GM10847 (cell line): ENCODE data around the gene CAB39L.

Experiments used
- POLR2A ChIP-seq: IDR thresholded peaks from 2 replicates; pipeline ENCODE4 v1.6.1; 2011; ENCODE audit not compliant: insufficient read length; ENCODE audit errors: extremely low read depth

The CAB39L gene

GRCh38 chr13:49418206-49418605 lies 25.7 kb downstream of the CAB39L start:
- TF ChIP-seq POLR2A: no peak

GRCh38 chr13:49417161-49417560 lies 26.7 kb downstream of the CAB39L start:
- TF ChIP-seq POLR2A: no peak

- TF ChIP-seq POLR2A: no peak
Observed at GRCh38 chr13:49412749-49413148, 31.1 kb downstream of the CAB39L start.

GRCh38 chr13:49411353-49411752 lies 32.5 kb downstream of the CAB39L start:
- TF ChIP-seq POLR2A: no peak

- TF ChIP-seq POLR2A: no peak
Observed at GRCh38 chr13:49410477-49410876, 33.4 kb downstream of the CAB39L start.

- no peak for TF ChIP-seq POLR2A
Observed at GRCh38 chr13:49410006-49410405, 33.9 kb downstream of the CAB39L start.

- no peak for TF ChIP-seq POLR2A
Observed at GRCh38 chr13:49409008-49409407, 34.9 kb downstream of the CAB39L start.

GRCh38 chr13:49407936-49408335 lies 35.9 kb downstream of the CAB39L start:
- no peak for TF ChIP-seq POLR2A

- TF ChIP-seq POLR2A: no peak
Observed at GRCh38 chr13:49407068-49407467, 36.8 kb downstream of the CAB39L start.

- TF ChIP-seq POLR2A: no peak
Observed at GRCh38 chr13:49404703-49405020, 39.2 kb downstream of the CAB39L start.

GRCh38 chr13:49403996-49404702 lies 39.7 kb downstream of the CAB39L start:
- TF ChIP-seq POLR2A: no peak

GRCh38 chr13:49400755-49401659 lies 42.9 kb downstream of the CAB39L start:
- TF ChIP-seq POLR2A: no peak

- no peak for TF ChIP-seq POLR2A
Observed at GRCh38 chr13:49399801-49400472, 43.9 kb downstream of the CAB39L start.

GRCh38 chr13:49395878-49396380 lies 47.9 kb downstream of the CAB39L start:
- no peak for TF ChIP-seq POLR2A

GRCh38 chr13:49395451-49395865 lies 48.4 kb downstream of the CAB39L start:
- no peak for TF ChIP-seq POLR2A
